ENCODE measurements around the gene CHSY1. TPM values are rescaled to one million over a fixed set of nuclear protein-coding genes. Genes with fewer than 3 reads are reported as not detected.

CHSY1 gene
- polyA plus RNA-seq, 3 donors = 2.7 to 19.0 (median 3.0) TPM

DNA sequence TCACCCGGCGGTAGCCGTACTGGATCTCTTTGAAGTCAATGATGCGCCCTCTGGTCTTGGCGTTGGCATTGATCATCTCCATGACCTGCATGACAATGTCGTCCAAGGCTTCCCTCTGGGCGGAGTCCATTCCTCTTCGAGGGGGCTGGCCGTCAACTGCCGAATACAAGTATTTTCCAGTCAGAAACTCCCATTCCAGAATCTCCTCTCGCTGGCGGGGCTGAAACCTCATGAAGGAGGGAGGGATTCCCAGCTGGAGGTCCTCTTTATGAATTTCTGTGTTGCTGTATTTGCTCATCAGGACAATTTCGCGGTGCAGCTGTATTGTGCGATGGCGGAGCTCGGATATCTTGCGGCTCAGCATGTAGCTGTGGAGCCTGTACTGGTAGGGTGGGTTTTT is 73.4 kb downstream of the CHSY1 start:
- intact Hi-C loops (cut with micrococcal nuclease) = no loop called here
- H3K9ac ChIP-seq (ENCODE audit: insufficient read depth, low read length, poor library complexity, severe bottlenecking) = no peak overlapping the region
- H3K79me2 ChIP-seq (ENCODE audit: insufficient read depth, low read length) = peaks cover 86% of the 10 kb centered on the region
- Mint-ChIP-seq H3K4me1 (peaks cover 70% of the 10 kb centered on the region), H3K36me3 (peaks cover 48 to 60% of the 10 kb centered on the region in 2 donors), H3K9me3 (no peaks in the 10 kb centered on the region), H3K27me3 (ENCODE audit: low read depth in 3 of 3) (peaks cover 0 to 3% (median 0%) of the 10 kb centered on the region in 3 donors), H3K27ac (peak overlapping the region in 4 of 7 donors; percentile 22 to 74 (median 40)), H3K4me3 (no peak overlapping the region)
- WGBS (ENCODE audit: insufficient coverage) = 98% methylated on average over 11 of the region's 18 CpGs
- H3K4me2 ChIP-seq (replicated peaks; ENCODE audit: extremely low read depth, low read length, poor library complexity, severe bottlenecking) = no peak overlapping the region
- no peak overlapping the region for H3K27ac ChIP-seq (ENCODE audit: low read depth in 1 of 2, low read length in 2 of 2)
- H3K36me3 ChIP-seq (replicated peaks in 1 of 2; ENCODE audit: control insufficient read depth in 1 of 2, insufficient read depth in 2 of 2, low read length in 2 of 2) = peaks cover 8 to 52% of the 10 kb centered on the region in 2 donors
- peaks cover 23% of the 10 kb centered on the region for H4K20me1 ChIP-seq (ENCODE audit: insufficient read depth, low read length)
- H3K4me1 ChIP-seq (ENCODE audit: control insufficient read depth in 1 of 2, insufficient read depth in 2 of 2, low read length in 2 of 2) = peaks cover 47 to 50% of the 10 kb centered on the region in 2 donors
- TF ChIP-seq, protein P1, sequence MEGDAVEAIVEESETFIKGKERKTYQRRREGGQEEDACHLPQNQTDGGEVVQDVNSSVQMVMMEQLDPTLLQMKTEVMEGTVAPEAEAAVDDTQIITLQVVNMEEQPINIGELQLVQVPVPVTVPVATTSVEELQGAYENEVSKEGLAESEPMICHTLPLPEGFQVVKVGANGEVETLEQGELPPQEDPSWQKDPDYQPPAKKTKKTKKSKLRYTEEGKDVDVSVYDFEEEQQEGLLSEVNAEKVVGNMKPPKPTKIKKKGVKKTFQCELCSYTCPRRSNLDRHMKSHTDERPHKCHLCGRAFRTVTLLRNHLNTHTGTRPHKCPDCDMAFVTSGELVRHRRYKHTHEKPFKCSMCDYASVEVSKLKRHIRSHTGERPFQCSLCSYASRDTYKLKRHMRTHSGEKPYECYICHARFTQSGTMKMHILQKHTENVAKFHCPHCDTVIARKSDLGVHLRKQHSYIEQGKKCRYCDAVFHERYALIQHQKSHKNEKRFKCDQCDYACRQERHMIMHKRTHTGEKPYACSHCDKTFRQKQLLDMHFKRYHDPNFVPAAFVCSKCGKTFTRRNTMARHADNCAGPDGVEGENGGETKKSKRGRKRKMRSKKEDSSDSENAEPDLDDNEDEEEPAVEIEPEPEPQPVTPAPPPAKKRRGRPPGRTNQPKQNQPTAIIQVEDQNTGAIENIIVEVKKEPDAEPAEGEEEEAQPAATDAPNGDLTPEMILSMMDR (IDR thresholded peaks at IDR 0.05) = no peak
- no peak overlapping the region for H2AFZ ChIP-seq (ENCODE audit: insufficient read depth, low read depth, low read length, poor library complexity, severe bottlenecking)
- DNase-seq = no peak
- H3K9me3 ChIP-seq (replicated peaks in 1 of 2; ENCODE audit: control insufficient read depth in 1 of 2, insufficient read depth in 1 of 2, low read length in 2 of 2) = no peaks in the 10 kb centered on the region
- H3K27me3 ChIP-seq (ENCODE audit: control insufficient read depth in 2 of 2, insufficient read depth in 2 of 2, low read length in 2 of 2) = no peaks in the 10 kb centered on the region
- no peak overlapping the region for H3K4me3 ChIP-seq (replicated peaks in 1 of 3; ENCODE audit: low read depth in 2 of 3, low read length in 3 of 3)

DNA sequence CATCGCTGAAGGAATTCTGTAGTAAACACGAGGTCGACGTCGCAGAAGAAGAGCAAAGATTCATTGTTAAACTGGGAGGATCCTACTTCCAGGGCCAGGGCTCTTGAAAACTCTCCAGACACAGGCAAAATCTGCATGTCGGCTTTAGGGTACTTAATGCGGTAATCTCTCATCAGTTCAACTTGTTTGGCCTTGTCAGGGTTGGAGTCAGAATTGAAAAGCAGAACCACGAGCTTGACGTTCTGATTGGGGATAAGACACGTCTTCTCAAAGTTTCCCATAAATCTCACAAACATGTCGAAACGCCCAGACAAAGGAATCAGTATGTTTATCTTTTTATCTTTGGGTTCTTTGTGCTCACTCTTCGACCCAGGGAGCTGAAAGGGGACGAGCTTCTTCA is 74.0 kb downstream of the CHSY1 start:
- Histone ChIP-seq H3K9me3 (replicated peaks in 1 of 2; ENCODE audit: control insufficient read depth in 1 of 2, insufficient read depth in 1 of 2, low read length in 2 of 2) (no peaks in the 10 kb centered on the region), H2AFZ (ENCODE audit: insufficient read depth, low read depth, low read length, poor library complexity, severe bottlenecking) (no peak overlapping the region), H4K20me1 (ENCODE audit: insufficient read depth, low read length) (peaks cover 20% of the 10 kb centered on the region), H3K79me2 (ENCODE audit: insufficient read depth, low read length) (peaks cover 84% of the 10 kb centered on the region), H3K27ac (ENCODE audit: low read depth in 1 of 2, low read length in 2 of 2) (peak overlapping the region in 1 of 2 donors; percentile 67), H3K4me3 (replicated peaks in 1 of 3; ENCODE audit: low read depth in 2 of 3, low read length in 3 of 3) (no peak overlapping the region), H3K36me3 (replicated peaks in 1 of 2; ENCODE audit: control insufficient read depth in 1 of 2, insufficient read depth in 2 of 2, low read length in 2 of 2) (peaks cover 8 to 46% of the 10 kb centered on the region in 2 donors), H3K27me3 (ENCODE audit: control insufficient read depth in 2 of 2, insufficient read depth in 2 of 2, low read length in 2 of 2) (no peaks in the 10 kb centered on the region), H3K4me1 (ENCODE audit: control insufficient read depth in 1 of 2, insufficient read depth in 2 of 2, low read length in 2 of 2) (peaks cover 51 to 54% of the 10 kb centered on the region in 2 donors), H3K9ac (ENCODE audit: insufficient read depth, low read length, poor library complexity, severe bottlenecking) (no peak overlapping the region), H3K4me2 (replicated peaks; ENCODE audit: extremely low read depth, low read length, poor library complexity, severe bottlenecking) (no peak overlapping the region)
- no peak for DNase-seq
- peaks cover 74% of the 10 kb centered on the region for H3K4me1 Mint-ChIP-seq
- peaks cover 0 to 3% (median 0%) of the 10 kb centered on the region in 3 donors for H3K27me3 Mint-ChIP-seq (ENCODE audit: low read depth in 3 of 3)
- no peak overlapping the region for H3K4me3 Mint-ChIP-seq
- peak overlapping the region in 5 of 7 donors; percentile 37 to 88 (median 74) for H3K27ac Mint-ChIP-seq
- TF ChIP-seq, protein P1 (IDR thresholded peaks at IDR 0.05) = no peak
- H3K36me3 Mint-ChIP-seq = peaks cover 51 to 63% of the 10 kb centered on the region in 2 donors
- H3K9me3 Mint-ChIP-seq = no peaks in the 10 kb centered on the region
- intact Hi-C loops (cut with micrococcal nuclease) = no loop called here
- 92% methylated on average over 8 of the region's 14 CpGs for WGBS (ENCODE audit: insufficient coverage)

All from CD14-positive monocyte (primary cell).